AG09319 (cell line): Measurements from ENCODE around the gene KIF17.

Experiments used
- DNase-seq: peaks from one replicate; pipeline ENCODE4 v3.0.0-alpha.2; 2010; ENCODE audit warnings: low read depth; ENCODE audit errors: extremely low read depth
- TF ChIP-seq, protein P1 (sequence below): IDR thresholded peaks from 2 replicates; pipeline ENCODE4 v1.5.1; 2011; ENCODE audit warnings: low read depth, mild to moderate bottlenecking, inconsistent platforms, low read length, moderate library complexity

KIF17 gene

DNA sequence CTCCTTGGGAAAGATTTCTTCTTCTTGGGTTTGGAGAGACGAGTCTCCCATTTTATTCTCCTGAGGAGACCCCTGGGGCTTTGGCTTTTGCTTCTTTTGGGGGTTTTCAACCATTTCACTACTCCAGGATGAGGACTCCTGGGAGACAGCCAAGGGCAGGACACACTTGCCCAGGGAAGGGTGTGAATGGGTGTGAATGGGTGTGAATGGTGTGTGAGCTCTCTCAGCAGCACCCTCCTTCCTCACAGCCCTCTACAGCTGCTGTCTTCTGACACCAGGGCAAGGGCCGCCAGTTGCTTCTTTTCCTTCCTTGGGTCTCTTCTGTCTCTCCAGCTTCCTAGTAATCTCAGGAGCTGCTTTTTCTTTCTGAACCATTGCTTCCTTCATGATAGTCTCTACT is 24.2 kb downstream of the KIF17 start:
- TF ChIP-seq, protein P1, sequence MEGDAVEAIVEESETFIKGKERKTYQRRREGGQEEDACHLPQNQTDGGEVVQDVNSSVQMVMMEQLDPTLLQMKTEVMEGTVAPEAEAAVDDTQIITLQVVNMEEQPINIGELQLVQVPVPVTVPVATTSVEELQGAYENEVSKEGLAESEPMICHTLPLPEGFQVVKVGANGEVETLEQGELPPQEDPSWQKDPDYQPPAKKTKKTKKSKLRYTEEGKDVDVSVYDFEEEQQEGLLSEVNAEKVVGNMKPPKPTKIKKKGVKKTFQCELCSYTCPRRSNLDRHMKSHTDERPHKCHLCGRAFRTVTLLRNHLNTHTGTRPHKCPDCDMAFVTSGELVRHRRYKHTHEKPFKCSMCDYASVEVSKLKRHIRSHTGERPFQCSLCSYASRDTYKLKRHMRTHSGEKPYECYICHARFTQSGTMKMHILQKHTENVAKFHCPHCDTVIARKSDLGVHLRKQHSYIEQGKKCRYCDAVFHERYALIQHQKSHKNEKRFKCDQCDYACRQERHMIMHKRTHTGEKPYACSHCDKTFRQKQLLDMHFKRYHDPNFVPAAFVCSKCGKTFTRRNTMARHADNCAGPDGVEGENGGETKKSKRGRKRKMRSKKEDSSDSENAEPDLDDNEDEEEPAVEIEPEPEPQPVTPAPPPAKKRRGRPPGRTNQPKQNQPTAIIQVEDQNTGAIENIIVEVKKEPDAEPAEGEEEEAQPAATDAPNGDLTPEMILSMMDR, result no peak
- no peak for DNase-seq

DNA sequence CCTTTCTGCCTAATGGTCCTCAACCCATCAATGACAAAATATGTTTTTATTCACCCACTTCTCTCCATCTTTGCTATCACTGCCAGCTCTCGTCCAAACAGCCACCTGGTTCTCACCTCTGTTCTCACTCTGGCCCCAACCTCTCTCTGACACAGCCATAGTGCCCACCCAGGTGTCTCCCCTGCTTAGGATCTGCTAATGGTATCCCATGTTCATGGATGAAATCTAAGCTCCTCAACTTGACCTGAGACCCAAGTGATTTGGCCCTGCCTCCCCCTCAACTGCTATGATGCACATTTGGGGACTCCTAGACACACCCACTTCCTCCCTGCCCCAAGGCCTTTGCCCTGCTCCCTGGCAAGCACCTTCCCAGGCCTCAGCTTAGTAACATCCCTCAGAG is 25.9 kb downstream of the KIF17 start:
- DNase-seq, result no peak
- TF ChIP-seq, protein P1, result no peak

DNA sequence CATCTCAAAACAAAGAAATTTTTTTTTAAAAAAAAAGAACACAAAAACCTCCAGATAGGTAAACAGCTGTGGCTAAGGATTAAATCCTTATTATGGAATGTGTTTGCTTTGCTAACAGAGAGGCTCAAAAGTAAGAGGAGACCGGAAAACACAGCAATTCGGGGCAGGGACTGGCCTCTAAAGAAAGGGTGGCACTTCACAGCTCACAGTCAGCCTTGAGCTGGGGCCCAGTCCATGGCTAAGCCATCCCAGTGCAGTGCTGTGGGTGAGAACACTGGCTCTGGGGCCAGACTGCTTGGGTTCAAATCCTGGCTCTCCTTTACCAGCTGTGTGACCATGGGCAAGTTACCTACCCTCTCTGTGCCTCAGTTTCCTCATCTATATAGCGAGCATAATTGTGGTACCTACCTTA is 28.2 kb downstream of the KIF17 start:
- TF ChIP-seq, protein P1, result no peak
- DNase-seq, result no peak

- TF ChIP-seq, protein P1, result no peak
- DNase-seq, result no peak
These were observed 30.7 kb downstream of the KIF17 start for GRCh38 chr1:20686883-20687725.

DNA sequence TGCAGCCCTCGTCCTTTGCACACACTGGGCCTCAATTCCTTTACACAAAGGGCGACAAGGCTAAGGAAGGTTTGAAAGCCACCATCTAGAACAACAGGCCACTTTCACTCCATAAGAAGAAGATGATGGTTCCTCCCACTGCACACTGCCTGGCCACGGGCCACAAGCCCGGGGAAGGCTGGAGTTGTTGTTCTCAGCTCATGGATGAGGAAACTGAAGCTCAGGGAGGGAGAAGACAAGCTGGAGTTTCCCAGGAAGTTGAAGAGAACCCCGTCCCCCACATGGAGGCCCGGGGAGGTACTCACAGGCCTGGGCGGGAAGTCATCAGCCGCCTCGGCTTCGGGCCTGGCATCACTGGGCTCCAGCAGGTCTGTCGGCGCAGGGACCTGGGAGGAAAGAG is 32.1 kb downstream of the KIF17 start:
- no peak for DNase-seq
- TF ChIP-seq, protein P1, result no peak

GRCh38 chr1:20685099-20685662 is 32.6 kb downstream of the KIF17 start:
- TF ChIP-seq, protein P1, result no peak
- DNase-seq, result no peak

DNA sequence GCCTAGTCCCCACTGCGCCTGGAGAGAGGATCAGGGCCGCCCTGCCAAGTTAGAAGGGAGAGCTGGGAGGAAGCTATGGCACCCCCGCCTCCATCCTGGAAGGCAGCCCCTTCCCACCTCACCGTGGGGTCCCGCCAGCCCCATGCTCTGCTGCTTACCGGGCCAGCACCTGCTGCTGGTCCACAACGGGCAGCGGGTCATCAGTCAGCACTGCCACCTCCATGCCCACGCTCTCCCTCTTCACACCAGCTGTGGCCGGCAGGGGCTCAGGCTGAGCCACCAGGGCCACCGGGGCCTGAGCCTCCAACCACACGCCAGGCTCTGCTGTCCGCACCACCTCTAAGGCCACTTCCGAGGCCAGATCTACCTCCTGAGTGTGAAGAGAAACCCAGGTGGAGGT is 33.2 kb downstream of the KIF17 start:
- TF ChIP-seq, protein P1, result no peak
- DNase-seq, result no peak
